Stimulated activated CD8-positive, alpha-beta memory T cell treated with anti-CD3 and anti-CD28 coated beads, Interleukin-4, amount 100 ng/mL, for 48 hours (primary cell): ENCODE data around the gene GOLGA6A.
"Not testable (repeated sequence)": the region's sequence is repeated elsewhere in the genome, so short reads cannot be mapped to it uniquely, and the experiment has no call there.

Source experiments
- DNase-seq: peaks from one replicate; pipeline ENCODE4 v3.0.0-alpha.2; 2020

GOLGA6A gene

GRCh38 chr15:74052271-74053260, 29.8 kb downstream of the GOLGA6A start:
- DNase-seq: not testable (repeated sequence)

DNA sequence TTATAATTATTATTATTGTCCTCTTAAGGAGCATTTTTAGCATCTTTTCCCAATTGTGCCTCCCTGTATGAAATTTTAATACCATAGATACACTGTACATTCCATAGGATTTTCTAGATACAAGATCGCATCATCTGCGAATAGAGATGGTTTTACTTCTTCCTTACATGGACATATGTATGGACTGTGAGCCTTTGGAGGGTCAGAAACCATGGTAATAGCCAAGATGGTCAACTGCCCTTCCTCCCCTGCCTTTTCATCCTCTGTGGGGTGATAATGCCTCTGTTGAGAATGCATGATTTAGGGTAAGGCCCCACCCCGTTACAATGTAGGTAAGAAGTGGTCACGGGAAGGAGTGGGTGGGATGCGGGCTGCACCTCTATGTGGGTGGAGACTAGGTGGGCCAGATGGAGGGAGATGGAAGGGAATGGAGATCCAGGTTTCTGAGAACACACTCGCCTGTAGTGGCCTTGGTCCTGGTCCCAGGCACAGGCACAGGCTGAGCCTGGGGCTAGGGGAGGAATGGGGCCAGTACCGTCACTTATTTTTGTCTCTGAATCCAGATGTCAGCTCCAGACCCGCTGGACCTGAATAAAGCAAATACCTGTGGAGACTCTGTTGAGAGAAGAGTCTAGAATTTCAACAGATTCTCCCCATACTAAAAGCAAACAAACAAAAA, 31.7 kb downstream of the GOLGA6A start:
- no peak for DNase-seq

DNA sequence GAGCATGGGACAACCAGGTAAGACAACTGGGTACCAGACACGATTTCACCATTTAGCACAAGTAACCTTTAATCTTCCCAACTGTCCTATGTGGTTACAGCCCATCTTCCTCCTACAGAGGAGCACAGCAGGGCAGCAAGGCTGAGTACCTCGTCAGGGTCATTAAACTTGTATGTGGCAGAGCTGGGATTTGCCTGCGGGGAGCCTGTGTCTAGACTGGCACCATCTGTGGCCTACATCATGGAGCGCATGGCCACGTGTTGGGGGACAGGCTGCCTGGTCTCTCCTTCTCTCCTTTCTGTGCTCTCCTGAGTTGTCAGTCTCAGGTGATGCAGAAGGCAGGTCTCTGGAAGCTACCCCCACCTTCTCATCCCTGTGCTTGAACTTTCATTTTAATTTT, 32.2 kb downstream of the GOLGA6A start:
- DNase-seq: no peak

DNA sequence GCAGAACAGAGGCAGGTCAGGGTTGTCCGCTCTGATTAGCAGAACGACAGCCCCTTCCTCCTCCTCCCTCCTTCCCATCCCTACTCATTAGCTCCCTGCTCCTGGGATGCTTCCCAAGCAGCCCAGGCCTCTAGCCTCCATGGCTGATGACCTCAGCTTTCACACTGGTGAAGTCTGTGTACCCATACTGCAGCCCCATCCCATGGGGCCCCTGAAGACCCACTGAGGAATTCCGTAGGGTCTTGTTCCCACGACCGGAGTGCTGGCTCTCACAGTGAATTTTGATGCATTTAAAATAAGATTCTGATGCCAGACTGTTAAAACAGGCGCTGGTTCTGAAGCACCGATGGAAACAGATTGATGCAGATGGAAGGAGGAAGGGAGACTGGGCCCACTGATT, 36.1 kb downstream of the GOLGA6A start:
- DNase-seq: no peak

DNA sequence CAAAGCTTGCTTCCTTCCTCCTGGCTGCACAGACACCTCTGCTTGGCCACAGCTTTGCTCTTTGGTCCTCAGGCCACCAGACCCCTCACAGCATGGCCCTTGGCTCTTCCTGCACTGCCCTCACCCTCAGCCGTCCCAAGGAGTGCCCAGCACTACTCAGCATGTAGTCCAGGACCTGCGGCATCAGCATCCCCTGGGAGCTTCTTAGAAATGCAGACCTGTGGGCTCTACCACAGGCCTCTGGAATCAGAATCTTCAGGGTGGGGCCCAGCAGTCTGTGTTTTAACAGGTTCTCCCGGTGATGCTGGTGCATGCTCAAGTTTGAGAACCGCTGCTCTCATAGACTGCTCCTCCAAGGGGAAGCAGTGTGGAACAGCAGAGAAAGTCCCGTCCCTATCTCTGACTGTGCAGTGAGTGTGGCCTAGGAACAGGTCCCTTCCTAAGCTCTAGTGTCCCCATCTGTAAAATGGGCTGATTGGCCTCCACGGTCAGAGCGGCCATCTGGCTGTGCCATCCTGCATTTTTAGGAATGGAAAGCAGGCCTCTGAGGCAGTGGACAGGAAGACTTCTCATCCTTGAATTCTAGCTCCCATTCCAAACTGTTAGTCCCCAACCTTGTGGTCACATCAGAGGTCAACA, 36.6 kb downstream of the GOLGA6A start:
- DNase-seq: no peak

DNA sequence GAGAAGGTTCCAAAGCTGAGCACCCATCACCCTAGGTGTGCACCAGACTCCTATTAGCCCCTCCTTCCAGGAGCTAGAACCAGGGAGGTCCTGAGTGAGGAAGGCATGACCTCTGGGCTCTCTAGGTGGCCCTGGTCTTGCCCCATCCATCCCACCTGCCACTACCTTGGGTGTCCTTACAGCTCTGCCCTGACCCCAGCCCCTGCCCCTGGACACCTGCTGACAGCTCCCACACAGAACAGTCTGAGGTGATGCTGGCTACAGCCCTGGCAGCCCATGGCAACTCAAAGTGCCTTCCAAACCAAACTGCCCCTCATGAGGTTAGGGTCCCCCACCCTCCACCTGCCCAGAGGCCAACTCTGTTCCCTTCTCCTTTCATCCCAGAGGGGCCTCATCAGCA, 37.2 kb downstream of the GOLGA6A start:
- no peak for DNase-seq

- DNase-seq: no peak
Measured at GRCh38 chr15:74044267-74045110, 37.9 kb downstream of the GOLGA6A start.

GRCh38 chr15:74043425-74044266, 38.7 kb downstream of the GOLGA6A start:
- DNase-seq: no peak

- DNase-seq: no peak
Measured at GRCh38 chr15:74042603-74043424, 39.5 kb downstream of the GOLGA6A start.

DNA sequence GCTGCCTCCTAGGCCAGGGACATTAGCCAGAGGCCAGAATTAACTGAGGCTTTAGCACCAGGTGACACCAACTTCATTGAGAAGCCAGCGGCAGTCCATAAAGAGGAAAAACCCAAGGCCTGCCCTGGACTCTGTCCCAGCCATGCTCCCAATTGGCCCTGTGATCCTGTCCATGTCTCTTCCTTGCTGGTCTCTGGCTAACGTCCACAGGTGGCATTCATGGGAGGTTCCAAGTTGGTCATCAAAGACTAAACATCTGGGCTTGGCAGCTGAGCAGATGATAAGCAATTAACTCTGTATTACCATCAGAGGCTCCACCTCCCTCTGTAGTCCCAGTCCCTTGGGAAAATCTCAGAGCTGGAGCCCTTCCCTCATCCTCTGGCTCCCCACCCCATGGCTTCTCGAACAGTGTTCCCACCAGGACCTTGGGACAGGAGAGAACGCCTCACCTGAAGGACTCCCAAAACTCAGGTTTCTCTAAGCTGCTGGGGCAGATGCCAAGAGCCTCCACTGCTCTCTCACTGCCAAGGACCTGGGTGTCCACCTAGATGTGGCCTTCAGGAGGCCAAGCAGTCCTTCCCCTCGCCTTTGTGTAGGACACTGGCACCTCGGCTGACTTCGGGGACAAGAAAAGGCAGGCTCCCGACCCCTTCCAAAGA, 40.4 kb downstream of the GOLGA6A start:
- DNase-seq: no peak

DNA sequence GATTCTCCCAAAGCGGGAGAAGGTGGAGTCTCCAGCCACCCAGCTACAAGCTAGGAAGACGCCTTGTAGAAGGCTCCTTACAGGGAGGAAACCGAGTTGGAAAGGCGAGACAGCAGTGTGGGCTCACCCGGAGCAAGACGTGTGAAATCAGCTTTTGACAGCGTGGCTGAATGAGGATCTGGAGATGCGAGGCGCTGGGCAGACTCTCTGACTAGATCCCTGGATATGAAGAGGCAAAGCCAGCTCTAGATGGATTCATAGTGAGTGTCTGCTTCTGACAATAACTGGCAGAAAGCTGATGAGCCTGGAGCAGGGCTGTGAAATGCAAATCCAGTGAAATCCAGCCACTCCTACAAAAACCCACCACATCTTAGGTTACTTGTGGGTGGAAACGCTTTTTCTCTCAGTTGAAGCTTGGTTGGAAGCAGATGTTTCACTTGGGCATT, 41.0 kb downstream of the GOLGA6A start:
- no peak for DNase-seq

DNA sequence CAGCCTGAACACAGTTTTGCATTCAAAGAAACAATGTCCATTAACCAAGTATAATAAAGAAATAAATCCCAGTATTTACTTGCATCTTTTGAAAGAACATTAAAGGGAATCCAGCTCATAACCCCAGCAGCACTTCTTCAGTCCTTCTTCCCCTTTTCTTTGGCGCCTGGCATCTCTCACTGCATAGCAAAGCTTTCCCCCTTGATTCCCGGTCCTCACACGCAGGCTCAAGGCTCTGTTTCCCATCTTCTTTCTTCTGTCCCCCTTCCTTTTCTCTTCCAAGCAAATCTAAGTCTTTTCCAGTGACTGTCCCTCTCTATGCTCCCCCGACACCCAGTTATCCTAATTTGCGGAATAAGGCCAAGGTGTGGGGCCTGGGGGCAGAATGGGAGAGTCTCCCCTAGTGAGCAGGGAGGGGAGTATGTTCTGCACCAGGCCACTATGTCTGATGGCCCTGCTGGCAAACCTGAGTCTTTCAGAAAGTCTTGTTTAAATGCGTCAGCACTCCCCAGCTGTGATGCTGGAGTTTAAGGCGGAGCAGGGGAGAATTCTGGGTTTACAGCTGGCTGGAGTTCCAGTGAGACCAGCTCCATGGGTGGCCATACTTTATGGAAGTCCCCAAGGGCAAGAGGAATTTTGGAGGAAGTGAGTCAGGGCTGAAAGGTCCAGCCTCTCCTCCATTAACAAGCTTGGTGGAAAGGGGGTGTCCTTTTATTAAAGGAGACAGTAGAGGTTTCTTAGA, 42.1 kb downstream of the GOLGA6A start:
- DNase-seq: no peak

GRCh38 chr15:74039656-74040010, 42.7 kb downstream of the GOLGA6A start:
- DNase-seq: no peak

DNA sequence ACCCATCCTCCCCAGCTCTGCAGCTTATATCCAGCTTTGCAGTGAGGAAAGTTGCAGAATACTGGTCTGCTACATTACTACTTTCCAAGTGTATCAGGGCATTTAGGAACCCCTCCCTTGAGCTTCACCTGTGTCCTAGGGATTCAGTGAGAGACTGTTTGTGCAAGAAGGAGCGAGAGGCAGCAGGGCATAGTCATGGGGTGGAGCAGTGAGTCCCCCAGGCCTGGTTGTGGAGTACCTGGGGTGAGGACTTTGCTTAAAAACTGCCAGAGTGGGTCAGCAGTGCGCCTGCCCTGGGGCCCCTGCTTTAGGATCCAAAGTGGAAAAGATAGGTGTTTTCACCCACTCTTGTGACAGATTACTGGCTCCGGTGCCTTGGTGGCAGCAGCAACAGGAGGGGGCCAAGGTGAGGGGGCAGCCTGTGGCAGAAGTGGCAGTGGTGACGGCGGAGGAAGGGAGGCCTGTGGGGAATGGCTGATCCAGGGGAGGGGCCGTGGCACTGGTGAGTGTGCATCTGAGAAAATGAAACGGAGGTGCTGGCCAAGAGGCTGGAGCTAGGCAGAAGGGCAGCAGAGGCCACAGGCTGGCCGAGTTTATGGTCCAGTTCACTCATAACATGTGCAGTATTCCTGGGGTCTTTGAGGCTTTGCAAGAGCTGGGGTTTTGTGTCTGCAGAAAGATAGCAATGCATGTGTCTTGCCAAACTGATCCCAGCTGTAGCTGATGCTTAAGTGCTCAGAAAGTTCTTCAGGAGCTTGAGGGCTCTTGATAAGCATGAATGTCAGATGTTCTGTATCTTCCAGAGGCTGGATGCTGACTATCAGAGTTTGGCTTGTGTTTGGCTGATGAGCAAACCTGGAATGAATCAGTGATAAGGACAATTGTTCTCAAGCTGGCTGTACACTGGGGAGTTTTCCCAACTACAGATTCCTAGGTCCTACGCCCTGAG, 43.4 kb downstream of the GOLGA6A start:
- DNase-seq: no peak

DNA sequence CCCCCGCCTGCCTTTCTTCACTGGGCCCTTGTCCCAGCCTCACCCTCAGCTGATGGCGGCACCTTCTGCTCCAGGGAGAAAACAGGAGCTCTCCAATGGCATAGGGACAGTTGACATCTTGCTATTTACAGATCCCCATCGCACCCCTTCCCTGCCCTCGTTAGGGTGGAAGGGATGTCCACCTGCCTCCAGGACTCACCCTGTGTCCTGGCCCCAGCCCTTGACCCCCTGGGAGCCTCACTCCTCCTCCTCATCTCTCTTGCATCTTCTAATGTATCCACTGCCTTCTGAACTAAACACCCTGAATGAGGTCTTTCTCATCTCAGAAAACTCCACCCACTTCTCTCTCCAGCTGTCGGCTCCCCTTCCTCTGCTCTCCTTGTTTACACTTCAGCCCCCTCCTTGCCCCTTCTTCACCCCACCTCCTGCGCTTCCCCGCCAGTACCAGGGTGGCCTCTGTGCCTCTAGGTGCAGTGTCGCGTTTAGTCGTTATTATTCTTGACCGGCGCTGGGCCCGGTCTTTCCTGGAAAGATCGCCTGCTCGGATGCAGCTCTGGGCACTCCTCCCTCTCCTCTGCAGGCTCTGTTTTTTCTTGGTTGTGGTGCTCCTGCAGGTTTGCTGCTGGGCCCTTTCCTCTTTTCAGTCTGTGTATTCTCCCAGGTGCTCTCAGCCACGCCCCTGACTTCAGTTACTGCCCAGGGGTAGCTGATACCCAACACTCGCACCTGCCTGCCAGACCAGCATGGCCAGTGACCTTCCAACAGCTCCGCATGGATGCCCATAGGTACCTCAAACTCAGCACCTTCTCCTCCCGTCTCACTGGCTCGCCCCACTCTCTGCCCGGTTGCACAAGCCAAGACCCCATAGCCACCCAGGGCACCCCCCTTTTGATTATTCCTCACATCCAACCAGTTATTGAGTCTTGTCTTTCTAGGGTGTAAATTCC, 44.9 kb downstream of the GOLGA6A start:
- no peak for DNase-seq

DNA sequence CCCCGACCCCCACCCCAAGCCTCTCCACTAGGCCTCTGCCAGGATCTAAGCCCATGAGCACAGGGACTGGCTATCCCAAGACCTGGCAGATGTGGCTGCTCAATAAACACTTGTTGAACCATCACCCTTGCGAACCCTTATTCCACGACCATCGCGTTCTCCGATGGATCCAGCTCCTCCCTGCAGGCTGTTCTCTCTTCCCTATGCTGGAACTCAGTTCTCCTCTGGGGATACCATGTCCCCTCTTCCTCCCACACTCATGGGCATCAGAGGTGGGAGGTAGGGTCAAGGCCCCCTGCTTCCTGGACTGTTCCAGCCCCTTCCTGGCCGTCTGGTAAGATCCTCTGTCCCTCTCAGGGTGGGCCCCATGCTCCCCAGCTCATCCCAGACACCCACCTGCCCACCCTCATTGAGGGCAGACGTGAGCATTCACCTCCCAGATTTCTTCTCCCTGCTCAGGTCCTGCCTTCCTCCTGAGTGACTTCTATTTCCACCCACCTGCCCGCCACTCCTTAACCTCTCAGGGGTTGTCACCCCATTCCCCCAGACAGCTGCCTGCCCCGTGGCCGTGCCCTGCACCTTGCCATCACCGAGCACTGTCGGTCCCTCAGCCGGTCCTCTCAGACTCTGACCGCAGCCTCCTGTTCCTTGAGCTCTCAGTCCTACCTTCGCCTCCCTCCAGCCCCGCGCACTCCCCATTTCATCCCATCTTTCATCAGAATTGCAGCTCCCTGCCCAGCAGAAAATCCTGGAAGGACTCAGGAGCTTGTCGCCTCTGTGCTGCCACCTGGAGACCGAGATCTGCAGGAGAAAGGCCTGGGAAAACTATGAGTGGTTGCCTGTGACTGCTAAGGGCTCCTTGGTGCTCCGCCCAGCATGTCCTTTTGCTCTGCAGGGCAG, 45.8 kb downstream of the GOLGA6A start:
- no peak for DNase-seq
